Measurements from ENCODE around the gene RASL11A.
"Not testable (repeated sequence)": the region's sequence is repeated elsewhere in the genome, so short reads cannot be mapped to it uniquely, and the experiment has no call there.

The RASL11A gene

GRCh38 chr13:27290715-27291114, 20.1 kb downstream of the RASL11A start:
- TF ChIP-seq TAF1 (IDR thresholded peaks at IDR 0.05; ENCODE audit: borderline replicate concordance, low read depth, low read length), result no peak
- TF ChIP-seq POLR2AphosphoS5 (IDR thresholded peaks at IDR 0.05; ENCODE audit: low read depth, low read length), result no peak
- no peak for TF ChIP-seq POLR2A (IDR thresholded peaks at IDR 0.05; ENCODE audit: low read depth, low read length)
- DNase-seq (ENCODE audit: insufficient read length) (no peak), FAIRE-seq (no peak)

GRCh38 chr13:27291967-27292366, 21.3 kb downstream of the RASL11A start:
- DNase-seq (ENCODE audit: insufficient read length); FAIRE-seq: not testable (repeated sequence)

GRCh38 chr13:27293076-27293691, 22.6 kb downstream of the RASL11A start:
- no peak for DNase-seq (ENCODE audit: insufficient read length)
- TF ChIP-seq POLR2AphosphoS5 (IDR thresholded peaks at IDR 0.05; ENCODE audit: low read depth, low read length) (no peak), POLR2A (IDR thresholded peaks at IDR 0.05; ENCODE audit: low read depth, low read length) (no peak), TAF1 (IDR thresholded peaks at IDR 0.05; ENCODE audit: borderline replicate concordance, low read depth, low read length) (no peak)
- FAIRE-seq, result peak; percentile 84

GRCh38 chr13:27293873-27294515, 23.4 kb downstream of the RASL11A start:
- TF ChIP-seq POLR2A (IDR thresholded peaks at IDR 0.05; ENCODE audit: low read depth, low read length) (no peak), TAF1 (IDR thresholded peaks at IDR 0.05; ENCODE audit: borderline replicate concordance, low read depth, low read length) (no peak), POLR2AphosphoS5 (IDR thresholded peaks at IDR 0.05; ENCODE audit: low read depth, low read length) (no peak)
- FAIRE-seq (peak; percentile 70), DNase-seq (ENCODE audit: insufficient read length) (no peak)

GRCh38 chr13:27295096-27295495, 24.5 kb downstream of the RASL11A start:
- TF ChIP-seq POLR2A (IDR thresholded peaks at IDR 0.05; ENCODE audit: low read depth, low read length) (no peak), TAF1 (IDR thresholded peaks at IDR 0.05; ENCODE audit: borderline replicate concordance, low read depth, low read length) (no peak), POLR2AphosphoS5 (IDR thresholded peaks at IDR 0.05; ENCODE audit: low read depth, low read length) (no peak)
- DNase-seq (ENCODE audit: insufficient read length), result no peak
- no peak for FAIRE-seq

- TF ChIP-seq POLR2AphosphoS5 (IDR thresholded peaks at IDR 0.05; ENCODE audit: low read depth, low read length), result no peak
- TF ChIP-seq POLR2A (IDR thresholded peaks at IDR 0.05; ENCODE audit: low read depth, low read length), result no peak
- no peak for TF ChIP-seq TAF1 (IDR thresholded peaks at IDR 0.05; ENCODE audit: borderline replicate concordance, low read depth, low read length)
- DNase-seq (ENCODE audit: insufficient read length), result no peak
- FAIRE-seq, result peak; percentile 65
These were observed 25.0 kb downstream of the RASL11A start for GRCh38 chr13:27295660-27296059.

- FAIRE-seq, result no peak
- TF ChIP-seq POLR2A (IDR thresholded peaks at IDR 0.05; ENCODE audit: low read depth, low read length) (no peak), POLR2AphosphoS5 (IDR thresholded peaks at IDR 0.05; ENCODE audit: low read depth, low read length) (no peak), TAF1 (IDR thresholded peaks at IDR 0.05; ENCODE audit: borderline replicate concordance, low read depth, low read length) (no peak)
These were observed 25.9 kb downstream of the RASL11A start for GRCh38 chr13:27296496-27296895.

GRCh38 chr13:27298849-27299248, 28.2 kb downstream of the RASL11A start:
- TF ChIP-seq POLR2A (IDR thresholded peaks at IDR 0.05; ENCODE audit: low read depth, low read length), result no peak
- no peak for TF ChIP-seq TAF1 (IDR thresholded peaks at IDR 0.05; ENCODE audit: borderline replicate concordance, low read depth, low read length)
- no peak for TF ChIP-seq POLR2AphosphoS5 (IDR thresholded peaks at IDR 0.05; ENCODE audit: low read depth, low read length)
- FAIRE-seq (no peak), DNase-seq (ENCODE audit: insufficient read length) (no peak)

More at GRCh38 chr13:27296496-27296895, 25.9 kb downstream of the RASL11A start:
- DNase-seq (ENCODE audit: insufficient read length), result no peak

GRCh38 chr13:27300406-27300805, 29.8 kb downstream of the RASL11A start:
- DNase-seq (ENCODE audit: insufficient read length); FAIRE-seq: not testable (repeated sequence)

GRCh38 chr13:27300941-27301586, 30.4 kb downstream of the RASL11A start:
- TF ChIP-seq POLR2A (IDR thresholded peaks at IDR 0.05; ENCODE audit: low read depth, low read length) (no peak), POLR2AphosphoS5 (IDR thresholded peaks at IDR 0.05; ENCODE audit: low read depth, low read length) (no peak), TAF1 (IDR thresholded peaks at IDR 0.05; ENCODE audit: borderline replicate concordance, low read depth, low read length) (no peak)
- DNase-seq (ENCODE audit: insufficient read length), result no peak
- no peak for FAIRE-seq

GRCh38 chr13:27302643-27303262, 32.1 kb downstream of the RASL11A start:
- FAIRE-seq (no peak), DNase-seq (ENCODE audit: insufficient read length) (no peak)
- TF ChIP-seq TAF1 (IDR thresholded peaks at IDR 0.05; ENCODE audit: borderline replicate concordance, low read depth, low read length), result no peak
- TF ChIP-seq POLR2AphosphoS5 (IDR thresholded peaks at IDR 0.05; ENCODE audit: low read depth, low read length), result no peak
- TF ChIP-seq POLR2A (IDR thresholded peaks at IDR 0.05; ENCODE audit: low read depth, low read length), result no peak

- TF ChIP-seq TAF1 (IDR thresholded peaks at IDR 0.05; ENCODE audit: borderline replicate concordance, low read depth, low read length), result no peak
- TF ChIP-seq POLR2AphosphoS5 (IDR thresholded peaks at IDR 0.05; ENCODE audit: low read depth, low read length), result no peak
- TF ChIP-seq POLR2A (IDR thresholded peaks at IDR 0.05; ENCODE audit: low read depth, low read length), result no peak
- FAIRE-seq (no peak), DNase-seq (ENCODE audit: insufficient read length) (no peak)
These were observed 33.5 kb downstream of the RASL11A start for GRCh38 chr13:27304099-27304498.

Measured in GM12892 (cell line).